ENCODE results near the gene SLC16A12. TPM values are rescaled to one million over a fixed set of nuclear protein-coding genes. Genes with fewer than 3 reads are reported as not detected.

Gene SLC16A12
- 1.2 TPM for total RNA-seq

GRCh38 chr10:89535171-89536012, at the start of gene SLC16A12:
Gene SLC16A12, minus strand, starts transcription at chr10:89535594. Its CDS starts 73,016 bp downstream, at chr10:89462578.
- no peak for FAIRE-seq

GRCh38 chr10:89582022-89582421, 46.6 kb upstream of the SLC16A12 start:
- DNase-seq (ENCODE audit: low spot score in 2 of 2) (no peak), FAIRE-seq (no peak)

More at GRCh38 chr10:89535171-89536012, at the start of gene SLC16A12:
- DNase-seq (ENCODE audit: low spot score in 2 of 2) = no peak

GRCh38 chr10:89580243-89580642, 44.8 kb upstream of the SLC16A12 start:
- FAIRE-seq = no peak
- no peak for DNase-seq (ENCODE audit: low spot score in 2 of 2)

GRCh38 chr10:89576696-89577095, 41.3 kb upstream of the SLC16A12 start:
- no peak for DNase-seq (ENCODE audit: low spot score in 2 of 2)
- FAIRE-seq = no peak

GRCh38 chr10:89576022-89576421, 40.6 kb upstream of the SLC16A12 start:
- DNase-seq (ENCODE audit: low spot score in 2 of 2) = no peak
- no peak for FAIRE-seq

GRCh38 chr10:89575031-89575430, 39.6 kb upstream of the SLC16A12 start:
- DNase-seq (ENCODE audit: low spot score in 2 of 2) (no peak), FAIRE-seq (peak; percentile 73)

GRCh38 chr10:89574368-89574767, 39.0 kb upstream of the SLC16A12 start:
- DNase-seq (ENCODE audit: low spot score in 2 of 2) (no peak), FAIRE-seq (no peak)

GRCh38 chr10:89567576-89568245, 32.3 kb upstream of the SLC16A12 start:
- FAIRE-seq (no peak), DNase-seq (ENCODE audit: low spot score in 2 of 2) (no peak)

GRCh38 chr10:89566992-89567391, 31.6 kb upstream of the SLC16A12 start:
- no peak for FAIRE-seq
- DNase-seq (ENCODE audit: low spot score in 2 of 2) = no peak

GRCh38 chr10:89566095-89566950, 30.9 kb upstream of the SLC16A12 start:
- FAIRE-seq = no peak
- no peak for DNase-seq (ENCODE audit: low spot score in 2 of 2)

- FAIRE-seq = no peak
- no peak for DNase-seq (ENCODE audit: low spot score in 2 of 2)
Observed at GRCh38 chr10:89565180-89565579, 29.8 kb upstream of the SLC16A12 start.

- DNase-seq (ENCODE audit: low spot score in 2 of 2) = peak; percentile 12 to 45
- peak; percentile 100 for FAIRE-seq
Observed at GRCh38 chr10:89563861-89564478, 28.6 kb upstream of the SLC16A12 start.

- DNase-seq (ENCODE audit: low spot score in 2 of 2) = no peak
- FAIRE-seq = no peak
Observed at GRCh38 chr10:89563311-89563710, 27.9 kb upstream of the SLC16A12 start.

- DNase-seq (ENCODE audit: low spot score in 2 of 2) (no peak), FAIRE-seq (no peak)
Observed at GRCh38 chr10:89556600-89556999, 21.2 kb upstream of the SLC16A12 start.

GRCh38 chr10:89555688-89556445, 20.5 kb upstream of the SLC16A12 start:
- FAIRE-seq (no peak), DNase-seq (ENCODE audit: low spot score in 2 of 2) (no peak)

- FAIRE-seq (no peak), DNase-seq (ENCODE audit: low spot score in 2 of 2) (no peak)
Observed at GRCh38 chr10:89554433-89554832, 19.0 kb upstream of the SLC16A12 start.

GRCh38 chr10:89553064-89553734, 17.8 kb upstream of the SLC16A12 start:
- DNase-seq (ENCODE audit: low spot score in 2 of 2) = no peak
- FAIRE-seq = no peak

GRCh38 chr10:89552213-89552612, 16.8 kb upstream of the SLC16A12 start:
- FAIRE-seq = no peak
- DNase-seq (ENCODE audit: low spot score in 2 of 2) = no peak

- FAIRE-seq (no peak), DNase-seq (ENCODE audit: low spot score in 2 of 2) (no peak)
Observed at GRCh38 chr10:89550509-89550908, 15.1 kb upstream of the SLC16A12 start.

All from frontal cortex (tissue), 4 donors.